D721Med (cell line): Measurements from ENCODE around the gene PKMYT1.

Experiments used
- DNase-seq: peaks from one replicate; pipeline ENCODE4 v3.0.0; 2011; ENCODE audit warnings: low spot score; ENCODE audit not compliant: insufficient read length
- FAIRE-seq: peaks from 2 replicates; lab custom pipeline; 2011; peaks lifted over from hg19 to GRCh38; lab: Jason Lieb, UNC
- CTCF ChIP-seq: IDR thresholded peaks from 2 replicates; pipeline ENCODE4 v1.5.1; 2012; ENCODE audit warnings: mild to moderate bottlenecking, control low read depth; ENCODE audit not compliant: insufficient read depth; ENCODE audit errors: missing control alignments

PKMYT1 gene

GRCh38 chr16:2985462-2985861 is 5.2 kb upstream of the PKMYT1 start:
- no peak for TF ChIP-seq CTCF
- no peak for DNase-seq
- no peak for FAIRE-seq

DNA sequence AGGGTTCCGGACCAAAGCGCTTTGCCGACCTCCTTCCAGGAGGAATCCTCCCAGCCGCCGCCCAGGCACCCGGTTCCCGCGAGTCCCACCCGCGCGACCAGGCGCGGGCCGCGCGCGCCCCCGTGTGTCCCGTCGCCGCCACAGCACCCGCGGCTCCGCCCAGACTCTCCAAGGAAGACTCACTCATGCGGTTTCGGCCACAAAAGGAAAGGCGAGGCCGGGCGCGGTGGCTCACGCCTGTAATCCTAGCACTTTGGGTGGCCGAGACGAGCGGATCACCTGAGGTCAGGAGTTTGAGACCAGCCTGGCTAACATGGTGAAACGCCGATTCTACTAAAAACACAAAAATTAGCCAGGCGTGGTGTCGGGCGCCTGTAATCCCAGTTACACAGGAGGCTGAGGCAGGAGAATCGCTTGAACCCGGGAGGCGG is 3.5 kb upstream of the PKMYT1 start:
- TF ChIP-seq CTCF, result peak; percentile 68
- FAIRE-seq (no peak), DNase-seq (peak; percentile 92)

- no peak for TF ChIP-seq CTCF
- DNase-seq (no peak), FAIRE-seq (no peak)
Measured at GRCh38 chr16:2982402-2982801, 2.2 kb upstream of the PKMYT1 start.

- FAIRE-seq, result no peak
- TF ChIP-seq CTCF, result no peak
- DNase-seq, result no peak
Measured at GRCh38 chr16:2981899-2982250, 1.6 kb upstream of the PKMYT1 start.

DNA sequence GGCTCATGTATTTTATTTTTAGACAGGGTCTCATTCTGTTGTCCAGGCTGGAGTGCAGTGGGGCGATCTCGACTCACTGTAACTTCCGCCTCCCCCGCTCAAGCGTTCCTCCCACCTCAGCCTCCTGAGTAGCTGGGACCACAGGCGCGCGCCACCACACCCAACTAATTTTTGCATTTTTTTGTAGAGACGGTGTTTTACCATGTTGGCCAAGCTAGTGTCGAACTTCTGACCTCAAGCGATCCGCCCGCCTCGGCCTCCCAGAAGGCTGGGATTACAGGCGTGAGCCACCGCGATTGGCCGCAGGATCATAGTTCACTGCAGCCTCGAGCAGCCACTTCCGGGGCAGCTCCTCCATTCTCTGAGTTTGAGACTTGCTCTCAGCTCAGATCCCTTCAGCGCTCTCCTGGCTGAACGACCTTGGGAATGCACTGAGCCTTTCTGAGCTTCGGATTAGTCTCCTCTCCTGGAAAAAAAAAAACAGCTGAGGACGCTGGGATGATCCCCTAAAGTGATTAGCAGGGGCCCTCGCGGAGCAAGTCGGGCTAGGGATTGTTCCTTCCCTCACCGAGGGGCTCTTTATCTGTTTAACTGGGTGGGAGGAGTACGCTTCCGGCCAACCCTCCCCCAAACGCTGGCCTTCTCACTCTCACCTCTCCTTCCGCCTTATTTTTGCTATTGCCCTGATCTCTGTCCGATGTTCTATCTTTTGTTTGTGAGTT is 1.1 kb upstream of the PKMYT1 start:
- no peak for FAIRE-seq
- DNase-seq, result peak; percentile 93

DNA sequence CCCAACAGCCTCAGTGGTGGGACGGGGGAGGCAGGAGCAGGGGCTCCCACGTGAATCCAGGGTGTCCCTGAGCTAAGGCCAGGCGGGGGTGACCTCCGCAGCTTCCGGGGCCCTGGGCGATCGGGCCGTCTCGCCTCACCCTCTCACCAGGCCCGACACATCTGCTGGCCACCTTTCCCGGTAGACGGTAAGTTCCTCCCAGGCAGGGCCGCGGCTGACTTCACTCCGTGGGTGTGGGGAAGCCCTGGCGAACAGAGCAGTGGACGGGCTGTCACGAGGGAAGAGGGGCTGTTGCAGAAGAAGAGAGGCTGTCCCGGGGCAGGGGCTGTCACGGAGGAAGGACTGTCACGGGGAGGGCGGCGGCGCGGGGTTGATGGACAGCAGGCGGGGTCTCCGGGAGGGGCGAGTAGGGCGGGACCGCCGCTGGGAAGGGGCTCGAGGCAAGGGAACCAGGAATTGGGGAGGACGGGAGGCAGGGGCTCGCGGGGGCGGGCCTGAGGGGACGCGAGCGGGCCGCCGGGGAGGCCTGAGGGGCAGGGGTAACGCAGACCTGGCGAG is 498 bp downstream of the PKMYT1 start:
- TF ChIP-seq CTCF, result no peak
- no peak for DNase-seq
- no peak for FAIRE-seq

More for the DNA sequence above, 1.1 kb upstream of the PKMYT1 start:
- no peak for TF ChIP-seq CTCF

DNA sequence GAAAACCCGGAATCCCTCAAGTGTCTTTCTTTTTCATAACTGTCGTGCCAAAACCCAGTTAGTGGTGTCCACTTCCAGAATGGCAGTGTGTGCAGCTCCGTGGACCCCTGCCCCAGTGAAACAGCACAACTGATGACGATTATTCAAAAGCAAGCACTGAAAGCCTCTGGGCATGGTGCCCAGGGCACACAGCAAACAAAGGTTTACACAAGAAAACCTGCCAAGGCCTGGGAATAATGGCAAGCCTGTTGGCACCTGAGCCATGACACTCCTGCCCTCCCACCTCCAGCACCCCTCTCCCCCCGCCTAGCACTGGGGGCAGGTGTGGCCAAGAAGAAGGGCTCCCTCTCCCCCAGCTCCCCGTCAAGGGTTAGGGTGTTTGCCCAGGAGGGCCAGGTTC is 2.8 kb downstream of the PKMYT1 start:
- FAIRE-seq, result no peak
- no peak for TF ChIP-seq CTCF
- DNase-seq, result no peak
